Nucleus accumbens (tissue), 56 donors: ENCODE results near the gene RNPEPL1.
A peak's percentile ranks its signal among the peaks of the same experiment; 100 is the strongest.

Source experiments
- DNase-seq, 56 donors: peaks; one replicate each; lab custom pipeline; 2025; lab: John Stamatoyannopoulos, UW

RNPEPL1 gene

GRCh38 chr2:240619506-240620148 lies 51.3 kb downstream of the RNPEPL1 start:
- DNase-seq: no peak

GRCh38 chr2:240620149-240620731 lies 52.0 kb downstream of the RNPEPL1 start:
- no peak for DNase-seq

GRCh38 chr2:240620859-240621258 lies 52.6 kb downstream of the RNPEPL1 start:
- DNase-seq: no peak

DNA sequence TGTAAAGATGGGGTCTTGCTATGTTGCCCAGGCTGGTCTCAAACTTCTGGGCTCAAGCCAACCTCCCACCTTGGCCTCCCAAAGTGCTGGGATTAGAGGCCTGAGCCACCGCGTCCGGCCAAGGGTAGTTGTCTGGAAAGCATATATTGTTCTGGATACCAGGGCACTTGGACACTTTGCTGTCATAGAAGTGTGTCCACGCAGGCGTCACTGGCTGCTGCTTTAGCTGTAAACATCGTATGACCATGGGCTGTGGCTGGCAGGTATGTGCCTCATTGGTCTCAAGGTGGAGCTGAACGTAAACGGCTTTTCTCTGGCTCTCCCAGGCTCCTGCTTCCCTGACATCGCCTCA lies 53.8 kb downstream of the RNPEPL1 start:
- no peak for DNase-seq

DNA sequence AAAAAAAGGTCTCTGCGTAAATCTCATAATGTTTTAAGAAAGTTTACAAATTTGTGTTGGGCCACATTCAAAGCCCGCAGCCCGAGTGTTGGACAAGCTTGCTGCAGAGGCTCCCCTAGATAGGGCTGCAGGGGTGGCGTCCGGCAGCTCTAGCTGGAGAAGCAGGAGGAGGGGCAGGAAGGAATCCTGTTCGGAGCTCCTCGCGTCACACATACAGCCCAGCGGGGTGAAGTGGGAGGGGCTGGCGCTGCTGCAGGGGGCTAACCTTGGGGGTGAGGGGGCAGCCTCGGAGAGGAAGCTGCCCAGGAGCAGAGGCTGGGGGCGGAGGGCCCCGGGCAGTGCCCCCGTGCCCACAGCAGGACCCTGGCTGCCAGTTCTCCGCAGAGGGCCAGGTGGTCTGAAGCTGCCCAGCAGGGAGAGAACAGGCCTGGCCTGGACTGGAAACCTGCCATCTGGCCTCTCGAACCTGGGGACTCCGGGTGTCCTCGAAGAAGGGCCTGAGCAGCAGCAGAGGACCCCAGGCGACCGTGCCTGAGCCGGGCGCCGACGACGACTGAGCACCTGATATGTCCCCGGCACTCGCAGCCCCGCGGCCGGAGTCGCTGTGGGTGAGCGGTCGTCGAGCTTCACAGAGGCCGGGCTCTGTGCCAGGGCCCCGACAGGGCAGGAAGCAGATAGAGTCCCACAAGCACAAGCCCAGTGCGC lies 54.4 kb downstream of the RNPEPL1 start:
- DNase-seq: peak in 1 of 56 donors; percentile 24

- no peak for DNase-seq
Measured at GRCh38 chr2:240623531-240624010, 55.3 kb downstream of the RNPEPL1 start.

DNA sequence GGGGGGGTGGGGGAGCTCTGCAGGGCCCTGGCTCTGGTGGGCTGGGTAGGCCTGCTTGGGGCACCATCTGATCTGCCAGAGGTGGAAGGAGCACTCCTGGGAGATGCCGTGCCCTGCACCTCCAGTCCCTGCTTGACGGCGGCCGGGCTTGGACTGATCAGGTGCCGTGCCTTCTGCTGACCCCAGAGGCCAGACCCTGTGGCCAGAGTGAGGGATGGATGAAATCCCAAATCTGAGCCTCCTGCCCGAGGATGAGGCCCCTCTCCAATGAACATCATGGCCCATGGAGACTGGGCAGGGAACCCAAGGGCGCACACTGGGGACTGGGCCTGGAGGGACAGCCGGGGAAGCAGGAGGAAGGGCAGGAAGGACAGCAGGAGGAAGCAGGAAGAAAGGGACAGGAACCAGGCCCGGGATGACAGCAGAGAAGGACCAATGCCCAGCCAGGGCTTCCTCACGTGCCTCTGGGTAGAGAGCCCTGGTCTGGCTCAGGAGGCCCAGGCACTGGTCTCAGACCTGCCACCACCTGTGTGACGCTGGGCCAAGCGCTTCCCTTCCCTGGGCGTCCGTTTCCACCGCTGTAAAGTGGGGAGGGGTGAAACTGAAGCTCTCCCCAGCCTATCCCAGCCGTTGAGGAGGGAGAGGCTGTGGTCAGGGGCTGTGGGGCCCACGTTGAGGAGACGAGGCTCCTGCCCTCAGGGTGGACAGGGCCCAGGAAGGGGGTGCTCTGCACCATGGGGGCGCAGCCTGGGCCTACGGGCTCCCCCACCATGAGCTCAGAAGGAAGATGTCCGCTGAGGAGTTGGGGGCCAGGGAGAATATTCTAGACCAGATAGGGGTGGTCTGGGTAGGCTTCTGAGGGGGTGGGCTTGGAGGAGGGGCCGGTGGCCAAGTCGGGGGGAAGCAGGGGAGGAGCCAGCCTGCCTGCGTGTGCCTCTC lies 56.0 kb downstream of the RNPEPL1 start:
- DNase-seq: no peak

DNA sequence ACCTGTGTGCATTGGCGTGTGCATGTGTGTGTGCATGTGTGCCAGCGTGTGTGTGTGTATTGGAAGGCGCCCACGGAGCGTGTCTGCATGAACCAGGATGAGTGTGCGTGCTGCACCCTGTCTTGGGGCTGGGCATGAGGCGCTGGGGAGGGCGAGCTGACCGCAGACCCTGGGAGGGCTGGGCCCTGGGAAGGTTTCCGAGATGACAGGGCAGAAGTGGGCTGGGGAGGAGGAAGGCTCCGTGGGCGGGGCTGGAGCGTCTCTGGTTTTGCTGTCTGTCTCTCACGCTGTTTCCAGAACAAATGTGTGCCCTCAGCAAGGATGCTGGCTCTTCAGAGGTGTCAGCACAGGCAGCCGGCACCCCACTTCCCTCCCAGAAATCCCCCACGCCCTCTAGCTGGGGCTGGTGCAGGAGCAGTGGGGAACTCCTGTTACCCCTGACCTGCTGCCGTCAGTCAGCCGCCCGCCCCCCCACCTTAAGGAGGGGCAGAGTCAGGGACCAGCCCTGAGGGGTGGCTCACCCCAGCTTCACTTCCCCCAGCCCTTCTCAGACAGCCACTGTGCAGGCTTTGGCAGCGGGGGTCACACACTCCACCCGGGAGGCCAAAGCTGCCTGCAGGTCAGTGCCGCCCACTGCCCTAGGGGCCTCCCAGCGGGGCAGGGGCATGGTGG lies 56.8 kb downstream of the RNPEPL1 start, which contains the start of gene GPR35:
TSS of gene GPR35 (plus strand) at position 531 of the 672 bp plus-strand sequence. CDS start 4,473 bp downstream, outside the sequence.
- peak in 5 of 56 donors; percentile 12 to 44 (median 28) for DNase-seq

DNA sequence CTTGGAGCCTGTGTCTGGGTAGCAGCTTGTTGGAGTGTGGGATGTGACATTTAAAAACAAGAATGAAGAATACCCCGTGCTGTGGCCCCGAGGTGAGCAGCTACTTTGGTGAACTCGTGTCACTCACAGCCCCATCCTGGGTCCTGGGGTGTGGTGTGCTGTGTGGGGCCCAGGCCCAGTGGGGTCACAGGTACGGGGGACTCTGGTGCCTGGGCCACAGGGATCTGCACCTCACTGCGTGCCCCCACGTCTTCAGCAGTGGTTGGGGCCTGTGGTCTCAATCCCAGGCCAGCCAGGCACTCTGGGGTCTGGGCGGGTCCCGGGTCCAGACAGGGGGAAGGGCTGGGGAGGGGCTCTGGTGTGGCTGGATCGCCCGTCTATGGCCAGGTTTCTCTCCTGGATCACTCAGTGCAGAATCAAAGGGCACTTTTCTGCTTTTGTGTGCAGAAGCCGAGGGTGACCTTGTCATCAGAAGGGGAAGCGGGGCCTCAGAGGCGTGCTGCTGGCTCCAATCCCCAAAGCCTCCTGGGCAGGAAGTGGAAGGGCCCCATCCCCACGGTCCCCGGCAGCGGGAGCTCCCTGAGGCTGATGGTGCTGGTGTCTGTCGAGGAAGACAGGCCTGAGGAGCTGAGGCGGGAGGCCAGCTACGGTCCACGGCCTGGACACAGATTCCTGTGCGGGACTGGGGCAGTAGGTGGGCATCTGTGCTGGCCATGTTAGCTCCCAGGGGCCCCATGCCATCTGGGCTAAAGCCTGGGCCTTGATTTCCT lies 58.4 kb downstream of the RNPEPL1 start:
- peak in 2 of 56 donors; percentile 10 to 26 for DNase-seq

- DNase-seq: no peak
Measured at GRCh38 chr2:240627736-240628506, 59.6 kb downstream of the RNPEPL1 start.

- no peak for DNase-seq
Measured at GRCh38 chr2:240628507-240628807, 60.2 kb downstream of the RNPEPL1 start.

- DNase-seq: no peak
Measured at GRCh38 chr2:240628808-240629618, 60.7 kb downstream of the RNPEPL1 start.

- no peak for DNase-seq
Measured at GRCh38 chr2:240629619-240629967, 61.3 kb downstream of the RNPEPL1 start.

GRCh38 chr2:240629968-240630770 lies 61.9 kb downstream of the RNPEPL1 start:
- no peak for DNase-seq
